Activated naive CD4-positive, alpha-beta T cell treated with Interleukin-2 at 50 U/mL for 16 hours (primary cell): ENCODE results near the gene RPL31.

ENCODE experiments used
- DNase-seq: peaks from one replicate; pipeline ENCODE4 v3.0.0-alpha.2; 2020

The RPL31 gene

DNA sequence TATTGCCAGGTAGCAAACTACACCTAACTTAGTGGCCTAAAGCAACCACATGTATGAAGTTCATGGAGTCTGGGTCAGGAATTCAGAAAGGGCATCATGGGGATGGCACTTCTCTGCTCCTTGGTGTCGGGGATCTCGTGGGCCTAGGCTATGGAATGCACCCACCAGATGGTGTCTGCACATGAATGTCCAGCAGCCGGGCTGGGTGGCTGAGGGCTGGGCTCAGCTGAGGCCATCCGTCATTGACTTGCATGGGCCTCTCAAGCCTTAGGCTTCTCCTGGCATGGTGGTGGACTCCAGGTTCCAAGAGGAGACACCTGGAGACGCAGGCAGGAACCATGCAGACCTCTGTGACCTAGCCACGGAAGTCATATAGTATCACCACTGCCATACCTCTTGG, 26.0 kb upstream of the RPL31 start:
- DNase-seq: no peak

GRCh38 chr2:100976645-100977391, 25.3 kb upstream of the RPL31 start:
- DNase-seq: no peak

- DNase-seq: no peak
Observed at GRCh38 chr2:100977511-100977910, 24.6 kb upstream of the RPL31 start.

DNA sequence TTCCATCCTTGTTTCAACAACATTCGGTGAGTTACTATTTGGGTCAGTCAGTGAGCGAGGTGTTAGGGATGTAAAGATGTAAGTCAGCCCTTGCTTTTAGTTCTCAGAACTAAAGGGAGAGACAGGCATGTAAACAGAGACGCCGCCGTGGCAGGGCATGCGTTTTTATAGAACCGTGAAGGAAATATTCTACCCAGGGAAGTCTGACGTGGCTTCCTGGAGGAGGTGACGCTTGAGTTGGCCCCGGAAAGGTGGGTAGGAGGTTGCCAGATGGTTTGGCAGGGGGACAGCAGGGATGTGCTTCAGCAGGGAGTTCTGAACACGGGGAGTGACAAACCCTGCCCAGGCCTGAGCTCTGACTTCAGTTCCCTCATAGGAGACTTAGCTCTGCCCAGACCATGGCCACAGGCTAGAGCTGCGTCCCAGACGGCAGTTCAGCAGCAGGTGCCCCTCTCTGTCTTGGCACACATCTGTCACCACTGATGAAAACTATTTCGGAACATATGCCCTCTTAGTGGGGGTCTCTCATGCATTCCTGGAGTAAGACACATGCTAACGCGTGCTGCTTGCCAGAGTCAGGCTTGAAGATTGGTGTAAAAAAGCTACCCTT, 23.4 kb upstream of the RPL31 start:
- no peak for DNase-seq

DNA sequence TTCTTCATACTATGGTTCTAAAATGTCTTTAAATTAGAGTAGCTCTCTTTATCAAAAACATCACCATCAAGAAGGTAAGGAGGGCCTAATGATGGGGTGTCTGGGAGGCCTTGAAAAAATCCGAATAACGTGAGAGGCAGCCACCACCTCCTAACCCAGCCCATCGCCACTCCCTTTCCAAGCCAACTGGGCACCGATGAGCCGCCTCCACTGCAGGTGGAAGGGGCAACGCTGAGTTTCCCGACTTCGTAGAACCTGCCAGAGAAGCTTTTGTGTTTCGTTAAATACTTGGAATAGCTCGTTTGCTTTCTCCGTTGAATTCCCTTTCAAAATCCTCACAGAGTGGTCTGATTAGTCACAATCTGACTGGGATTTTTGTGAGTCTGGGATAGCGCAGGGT, 22.0 kb upstream of the RPL31 start:
- DNase-seq: no peak

DNA sequence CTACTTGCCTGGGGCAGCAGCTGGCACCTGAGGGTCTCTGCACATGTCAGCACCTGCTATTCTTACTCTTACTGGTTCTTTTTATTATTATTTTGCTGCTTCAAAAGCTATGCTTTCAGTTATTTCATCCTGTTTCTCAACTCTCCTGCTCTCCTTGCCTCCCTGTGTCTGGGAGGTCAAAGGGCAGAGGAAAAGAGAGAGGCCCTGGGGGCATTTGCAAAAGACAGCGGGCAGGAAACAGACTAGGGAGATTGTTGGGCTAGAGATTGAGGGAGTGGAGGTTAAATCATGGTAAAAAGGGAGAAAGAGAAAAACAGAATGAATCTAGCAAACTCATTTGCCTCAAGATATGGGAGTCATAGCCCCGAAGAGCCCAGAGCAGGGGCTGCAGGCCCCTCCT, 21.1 kb upstream of the RPL31 start:
- no peak for DNase-seq

GRCh38 chr2:100982431-100982861, 19.6 kb upstream of the RPL31 start:
- DNase-seq: no peak

DNA sequence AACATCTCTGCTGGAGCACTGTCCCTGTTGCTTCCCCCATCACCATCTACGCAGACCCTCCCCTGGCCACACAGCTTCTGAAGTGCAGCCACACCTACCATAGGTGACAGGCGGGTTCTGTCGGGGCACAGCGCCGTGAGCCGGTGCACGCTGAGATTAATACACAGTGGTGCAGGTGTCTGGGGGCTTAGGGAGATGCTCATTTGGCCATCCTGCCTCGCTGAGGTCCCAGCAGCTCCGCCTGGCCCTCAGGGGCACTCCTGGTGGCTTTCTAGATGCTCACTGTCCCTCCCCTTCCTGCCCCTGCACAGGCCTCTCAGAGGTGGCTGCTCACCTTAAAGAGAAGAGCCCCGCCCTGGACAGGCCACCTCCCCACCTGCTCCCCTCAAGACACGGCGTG, 18.9 kb upstream of the RPL31 start:
- DNase-seq: no peak

DNA sequence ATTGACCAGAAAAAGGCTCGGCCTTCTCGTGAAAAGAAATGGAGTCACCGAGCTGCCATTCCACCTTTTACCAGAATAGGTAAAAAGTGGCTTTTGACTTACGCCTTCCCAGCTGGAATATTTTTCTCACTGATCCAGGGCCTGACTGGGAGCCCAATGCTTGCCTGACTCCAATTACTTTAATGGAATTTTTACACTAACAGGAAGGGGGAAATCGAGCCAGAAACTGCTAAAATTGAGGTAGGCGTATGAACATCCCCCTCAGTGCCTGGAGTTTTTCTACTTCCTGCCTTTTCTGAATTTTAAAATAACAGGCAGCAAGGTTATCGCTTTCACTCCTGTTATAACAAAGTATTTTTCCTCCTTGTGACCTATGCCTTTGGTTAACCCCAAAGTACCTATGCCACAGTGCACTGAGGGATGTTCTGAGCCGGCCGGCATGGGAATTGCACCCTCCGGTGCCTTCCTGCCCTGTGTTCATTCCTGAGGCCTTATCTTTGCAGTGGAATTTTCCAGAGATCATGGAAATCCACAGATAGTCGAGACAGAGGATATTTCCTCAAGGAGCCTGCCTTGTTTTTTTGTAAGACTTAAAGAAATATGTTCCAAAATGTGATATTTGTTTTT, 18.3 kb upstream of the RPL31 start:
- DNase-seq: no peak

GRCh38 chr2:100984892-100985307, 17.2 kb upstream of the RPL31 start:
- DNase-seq: peak; percentile 77

GRCh38 chr2:100986157-100986556, 15.9 kb upstream of the RPL31 start:
- no peak for DNase-seq

- no peak for DNase-seq
Observed at GRCh38 chr2:100987536-100987935, 14.6 kb upstream of the RPL31 start.

GRCh38 chr2:100987974-100988373, 14.1 kb upstream of the RPL31 start:
- DNase-seq: no peak

DNA sequence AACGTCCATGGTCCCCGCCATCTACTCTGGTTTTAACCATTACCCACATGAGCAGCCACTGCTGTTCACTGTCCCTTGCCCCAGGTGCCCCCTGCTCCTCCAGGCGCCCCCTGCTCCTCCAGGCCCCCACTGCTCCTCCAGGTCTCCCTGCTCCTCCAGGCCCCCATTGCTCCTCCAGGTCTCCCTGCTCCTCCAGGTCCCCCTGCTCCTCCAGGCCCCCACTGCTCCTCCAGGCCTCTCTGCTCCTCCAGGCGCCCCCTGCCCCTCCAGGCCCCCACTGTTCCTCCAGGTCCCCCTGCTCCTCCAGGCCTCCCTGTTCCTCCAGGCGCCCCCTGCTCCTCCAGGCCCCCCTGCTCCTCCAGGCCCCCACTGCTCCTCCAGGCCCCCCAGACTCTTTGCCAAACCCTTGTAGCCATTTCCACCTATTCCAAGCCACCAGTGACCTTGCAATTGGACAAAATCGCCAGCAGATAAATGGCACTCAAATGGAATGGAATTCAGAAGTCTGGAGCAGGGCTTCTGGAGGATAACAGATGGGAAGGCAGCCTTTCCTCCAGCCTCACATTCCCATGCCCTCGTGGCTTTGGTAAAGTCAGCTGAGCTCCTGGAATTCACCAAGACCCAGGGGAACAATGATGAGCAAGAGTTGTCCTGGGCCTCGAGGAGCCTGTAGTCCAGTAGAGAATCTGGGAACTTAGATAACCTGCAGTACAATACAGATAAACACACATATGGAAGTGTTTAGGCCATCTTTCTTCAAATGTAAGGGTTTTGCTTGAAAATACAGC, 13.3 kb upstream of the RPL31 start:
- DNase-seq: no peak

- no peak for DNase-seq
Observed at GRCh38 chr2:100989666-100990065, 12.4 kb upstream of the RPL31 start.

DNA sequence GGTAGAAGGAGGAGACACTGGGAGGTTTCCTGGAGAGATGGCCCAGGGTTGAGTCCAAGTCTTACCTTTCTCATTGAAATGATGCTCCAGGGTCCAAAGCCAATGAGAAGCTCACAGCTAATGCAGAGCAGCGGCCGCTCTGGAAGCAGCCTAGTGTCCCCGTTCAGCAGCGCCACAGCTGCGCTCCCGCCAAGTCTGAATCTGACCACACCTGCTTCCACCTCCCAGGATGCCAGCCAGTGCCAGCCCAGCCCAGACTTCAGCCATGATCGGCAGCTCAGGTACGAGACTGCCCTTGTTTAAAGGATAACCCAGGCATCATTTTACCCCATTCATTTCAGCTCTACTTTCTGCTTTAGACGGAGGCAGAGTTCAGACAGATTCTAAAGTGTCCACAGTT, 11.9 kb upstream of the RPL31 start:
- no peak for DNase-seq

- DNase-seq: no peak
Observed at GRCh38 chr2:100990650-100991403, 11.3 kb upstream of the RPL31 start.

GRCh38 chr2:100991404-100991773, 10.7 kb upstream of the RPL31 start:
- DNase-seq: no peak

DNA sequence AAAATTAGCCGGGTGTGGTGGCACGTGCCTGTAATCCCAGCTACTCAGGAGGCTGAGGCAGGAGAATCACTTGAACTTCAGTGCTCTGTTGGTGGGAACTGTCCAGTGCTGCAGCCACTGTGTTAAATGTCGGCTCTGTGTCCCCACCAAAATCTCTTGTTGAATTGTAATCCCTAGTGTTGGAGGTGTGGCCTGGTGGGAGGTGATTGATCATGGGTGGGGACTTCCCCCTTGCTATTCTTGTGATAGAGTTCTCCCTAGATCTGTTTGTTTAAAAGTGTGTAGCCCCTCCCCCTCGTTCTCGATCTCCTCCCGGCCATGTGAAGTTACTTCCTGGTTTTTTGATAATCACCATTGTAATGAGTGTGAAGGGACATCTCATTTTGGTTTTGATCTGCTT, 9.8 kb upstream of the RPL31 start:
- DNase-seq: no peak

- DNase-seq: no peak
Observed at GRCh38 chr2:100993294-100993693, 8.8 kb upstream of the RPL31 start.

DNA sequence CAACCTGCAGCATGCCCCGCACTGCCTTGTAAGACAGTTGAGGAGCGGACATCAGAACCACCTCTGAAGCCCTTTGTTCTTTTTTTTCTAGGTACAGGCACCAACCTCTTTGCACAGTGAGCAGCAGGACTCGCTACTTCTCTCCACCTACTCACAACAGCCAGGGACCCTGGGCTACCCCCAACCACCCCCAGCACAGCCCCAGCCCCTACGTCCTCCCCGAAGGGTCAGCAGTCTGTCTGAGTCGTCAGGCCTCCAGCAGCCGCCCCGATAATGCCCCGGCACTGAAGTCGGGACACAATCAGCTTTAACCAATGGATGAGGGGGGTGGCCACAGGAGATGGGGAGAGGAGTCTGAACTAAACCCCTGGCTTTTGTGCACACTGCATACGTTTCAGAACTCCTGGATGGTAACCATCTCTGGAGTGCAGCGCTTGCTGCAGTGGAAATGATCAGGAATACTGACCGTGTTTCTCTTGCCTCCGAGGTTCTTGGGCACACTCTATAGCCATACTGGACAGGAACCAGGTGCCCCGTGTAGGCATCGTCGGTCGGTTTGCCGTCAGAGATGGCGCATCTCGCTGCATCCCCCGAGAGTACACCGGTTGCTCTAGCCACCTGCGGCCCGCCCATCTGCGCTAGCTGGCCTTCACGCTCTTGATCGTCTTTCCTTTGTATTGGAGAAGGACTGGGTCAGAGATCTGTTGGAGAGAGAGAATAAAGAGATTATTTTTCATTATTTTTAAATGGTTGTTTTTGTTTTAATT, 6.6 kb upstream of the RPL31 start:
- DNase-seq: no peak
